Neural cell (in vitro differentiated cells): ENCODE data around the gene SAMMSON. TPM values are rescaled to one million over a fixed set of nuclear protein-coding genes. Genes with fewer than 3 reads are reported as not detected.

ENCODE experiments used
- H2AFZ ChIP-seq: fragments of 200-600, 300-800 bp; sonication (generic), shearing (Covaris generic); 2 replicates; pipeline ENCODE4 v1.6.0; 2014; ENCODE audit warnings: low read depth, mild to moderate bottlenecking, antibody characterized with exemption, low read length, moderate library complexity
- H3F3A ChIP-seq: fragments of 200-600 bp; shearing (Covaris generic); 2 replicates; pipeline ENCODE4 v1.6.1; 2016; ENCODE audit warnings: mild to moderate bottlenecking, moderate library complexity, mixed read lengths, antibody characterized with exemption, low read length; ENCODE audit not compliant: insufficient read depth, poor library complexity, severe bottlenecking
- H3K27ac ChIP-seq: fragments of 200-600, 300-800 bp; sonication (generic), shearing (Covaris generic); 2 replicates; pipeline ENCODE4 v1.5.1; 2014; ENCODE audit warnings: mild to moderate bottlenecking, low read length, moderate library complexity
- H3K27me3 ChIP-seq: fragments of 300-800, 200-600 bp; sonication (generic), shearing (Covaris generic); 2 replicates; pipeline ENCODE4 v1.6.0; 2014; ENCODE audit warnings: mild to moderate bottlenecking, low read depth, low read length, moderate library complexity; ENCODE audit not compliant: insufficient read depth
- H3K36me3 ChIP-seq: fragments of 300-800, 200-600 bp; sonication (generic), shearing (Covaris generic); 2 replicates; pipeline ENCODE4 v1.5.1; 2014; ENCODE audit warnings: mild to moderate bottlenecking, antibody characterized with exemption, low read length, moderate library complexity; ENCODE audit not compliant: insufficient read depth
- H3K4me2 ChIP-seq: fragments of 300-800, 200-600 bp; sonication (generic), shearing (Covaris generic); 2 replicates; pipeline ENCODE4 v1.6.0; 2014; ENCODE audit warnings: mild to moderate bottlenecking, low read length
- H3K4me3 ChIP-seq: fragments of 300-800, 200-600 bp; sonication (generic), shearing (Covaris generic); 2 replicates; pipeline ENCODE4 v1.5.1; 2014; ENCODE audit warnings: mild to moderate bottlenecking, low read length, moderate library complexity
- H3K79me2 ChIP-seq: fragments of 200-600 bp; shearing (Covaris generic); replicated peaks from 2 replicates; pipeline ENCODE4 v1.6.0; 2014; ENCODE audit warnings: mild to moderate bottlenecking, low read length, moderate library complexity; ENCODE audit not compliant: insufficient read depth
- H3K9ac ChIP-seq: fragments of 300-800, 200-600 bp; sonication (generic), shearing (Covaris generic); 2 replicates; pipeline ENCODE4 v1.6.1; 2016; ENCODE audit warnings: mild to moderate bottlenecking, low read length, mixed read lengths
- H3K9me2 ChIP-seq: fragments of 200-600 bp; shearing (Covaris generic); 2 replicates; pipeline ENCODE4 v1.6.1; 2016; ENCODE audit warnings: mild to moderate bottlenecking, low read length, mixed read lengths; ENCODE audit not compliant: insufficient read depth
- H3K9me3 ChIP-seq: fragments of 200-600, 300-800 bp; sonication (generic), shearing (Covaris generic); 2 replicates; pipeline ENCODE4 v1.6.1; 2016; ENCODE audit warnings: mild to moderate bottlenecking, mixed run types, low read length, moderate library complexity, mixed read lengths
- H4K20me1 ChIP-seq: fragments of 200-600 bp; shearing (Covaris generic); 2 replicates; pipeline ENCODE4 v1.6.1; 2016; ENCODE audit warnings: mild to moderate bottlenecking, mixed run types; ENCODE audit not compliant: insufficient read depth
- EP300 ChIP-seq: fragments of 450-650 bp; conservative IDR thresholded peaks from 2 replicates; pipeline ENCODE4 v1.6.1; 2014; ENCODE audit warnings: antibody characterized with exemption, mild to moderate bottlenecking, moderate library complexity; ENCODE audit not compliant: poor library complexity, severe bottlenecking
- EZH2 ChIP-seq: fragments of 200-600, 300-800 bp; shearing (Covaris generic), sonication (generic); IDR thresholded peaks from 2 replicates; pipeline ENCODE4 v1.6.1; 2014; ENCODE audit warnings: antibody characterized with exemption, low read length, borderline replicate concordance, mild to moderate bottlenecking; ENCODE audit not compliant: insufficient read depth, poor library complexity, severe bottlenecking
- MXI1 ChIP-seq: fragments of 450-650 bp; conservative IDR thresholded peaks from 2 replicates; pipeline ENCODE4 v1.6.1; 2014; ENCODE audit warnings: antibody characterized with exemption, mild to moderate bottlenecking; ENCODE audit not compliant: poor library complexity, severe bottlenecking
- POLR2AphosphoS5 ChIP-seq: IDR thresholded peaks from 2 replicates; pipeline ENCODE4 v1.6.1; 2012
- RAD21 ChIP-seq: fragments of 450-650 bp; conservative IDR thresholded peaks from 2 replicates; pipeline ENCODE4 v1.6.1; 2014; ENCODE audit warnings: antibody characterized with exemption, mild to moderate bottlenecking, moderate library complexity
- SMC3 ChIP-seq: fragments of 450-650 bp; conservative IDR thresholded peaks from 2 replicates; pipeline ENCODE4 v1.6.1; 2014; ENCODE audit warnings: antibody characterized with exemption, mild to moderate bottlenecking, moderate library complexity; ENCODE audit not compliant: poor library complexity
- TAF1 ChIP-seq: IDR thresholded peaks from 2 replicates; pipeline ENCODE4 v1.6.1; 2012; ENCODE audit warnings: low read depth
- polyA plus RNA-seq: library from polyadenylated mRNA; depleted of rRNA; stranded (reverse); fragments of >200 nt; gene quantifications from 2 replicates; pipeline ENCODE4 v1.2.3, GENCODE V29; 2014
- TF ChIP-seq, protein P1 (sequence below): fragments of 450-650 bp; IDR thresholded peaks from 2 replicates; pipeline ENCODE4 v1.5.1; 2014; ENCODE audit warnings: antibody characterized with exemption, mild to moderate bottlenecking, moderate library complexity; ENCODE audit not compliant: poor library complexity, severe bottlenecking
- TF ChIP-seq, protein P2 (sequence below): IDR thresholded peaks from 2 replicates; pipeline ENCODE4 v1.6.1; 2012; ENCODE audit warnings: borderline replicate concordance

The SAMMSON gene
- polyA plus RNA-seq, 1 donor from 2014 or later: not detected

DNA sequence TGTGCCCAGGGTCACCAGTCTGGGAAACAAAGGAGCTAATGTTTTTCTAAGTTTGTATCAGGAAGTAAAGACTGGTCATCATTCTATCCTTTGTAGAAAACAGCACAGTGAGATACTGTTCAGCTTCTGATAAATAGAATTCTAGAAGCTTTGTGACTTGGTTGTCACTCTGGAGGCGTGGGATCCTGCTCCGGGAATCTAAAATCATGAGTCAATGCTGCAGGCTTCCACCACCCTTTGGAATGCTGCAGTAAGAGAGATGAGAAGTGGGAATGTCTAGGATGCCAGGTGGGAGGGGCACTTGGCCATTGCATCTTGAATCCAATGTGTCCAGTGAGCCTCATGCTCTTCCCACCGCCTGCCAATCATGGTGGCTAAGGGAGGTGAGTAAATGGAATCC is 40.9 kb downstream of the SAMMSON start:
- no peaks in the 10 kb centered on the region for H3K9me3 ChIP-seq
- TF ChIP-seq EZH2 (no peak), TAF1 (no peak), EP300 (no peak), POLR2AphosphoS5 (no peak), MXI1 (no peak), RAD21 (no peak), SMC3 (no peak)
- TF ChIP-seq, protein P1, sequence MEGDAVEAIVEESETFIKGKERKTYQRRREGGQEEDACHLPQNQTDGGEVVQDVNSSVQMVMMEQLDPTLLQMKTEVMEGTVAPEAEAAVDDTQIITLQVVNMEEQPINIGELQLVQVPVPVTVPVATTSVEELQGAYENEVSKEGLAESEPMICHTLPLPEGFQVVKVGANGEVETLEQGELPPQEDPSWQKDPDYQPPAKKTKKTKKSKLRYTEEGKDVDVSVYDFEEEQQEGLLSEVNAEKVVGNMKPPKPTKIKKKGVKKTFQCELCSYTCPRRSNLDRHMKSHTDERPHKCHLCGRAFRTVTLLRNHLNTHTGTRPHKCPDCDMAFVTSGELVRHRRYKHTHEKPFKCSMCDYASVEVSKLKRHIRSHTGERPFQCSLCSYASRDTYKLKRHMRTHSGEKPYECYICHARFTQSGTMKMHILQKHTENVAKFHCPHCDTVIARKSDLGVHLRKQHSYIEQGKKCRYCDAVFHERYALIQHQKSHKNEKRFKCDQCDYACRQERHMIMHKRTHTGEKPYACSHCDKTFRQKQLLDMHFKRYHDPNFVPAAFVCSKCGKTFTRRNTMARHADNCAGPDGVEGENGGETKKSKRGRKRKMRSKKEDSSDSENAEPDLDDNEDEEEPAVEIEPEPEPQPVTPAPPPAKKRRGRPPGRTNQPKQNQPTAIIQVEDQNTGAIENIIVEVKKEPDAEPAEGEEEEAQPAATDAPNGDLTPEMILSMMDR: no peak
- TF ChIP-seq, protein P2, sequence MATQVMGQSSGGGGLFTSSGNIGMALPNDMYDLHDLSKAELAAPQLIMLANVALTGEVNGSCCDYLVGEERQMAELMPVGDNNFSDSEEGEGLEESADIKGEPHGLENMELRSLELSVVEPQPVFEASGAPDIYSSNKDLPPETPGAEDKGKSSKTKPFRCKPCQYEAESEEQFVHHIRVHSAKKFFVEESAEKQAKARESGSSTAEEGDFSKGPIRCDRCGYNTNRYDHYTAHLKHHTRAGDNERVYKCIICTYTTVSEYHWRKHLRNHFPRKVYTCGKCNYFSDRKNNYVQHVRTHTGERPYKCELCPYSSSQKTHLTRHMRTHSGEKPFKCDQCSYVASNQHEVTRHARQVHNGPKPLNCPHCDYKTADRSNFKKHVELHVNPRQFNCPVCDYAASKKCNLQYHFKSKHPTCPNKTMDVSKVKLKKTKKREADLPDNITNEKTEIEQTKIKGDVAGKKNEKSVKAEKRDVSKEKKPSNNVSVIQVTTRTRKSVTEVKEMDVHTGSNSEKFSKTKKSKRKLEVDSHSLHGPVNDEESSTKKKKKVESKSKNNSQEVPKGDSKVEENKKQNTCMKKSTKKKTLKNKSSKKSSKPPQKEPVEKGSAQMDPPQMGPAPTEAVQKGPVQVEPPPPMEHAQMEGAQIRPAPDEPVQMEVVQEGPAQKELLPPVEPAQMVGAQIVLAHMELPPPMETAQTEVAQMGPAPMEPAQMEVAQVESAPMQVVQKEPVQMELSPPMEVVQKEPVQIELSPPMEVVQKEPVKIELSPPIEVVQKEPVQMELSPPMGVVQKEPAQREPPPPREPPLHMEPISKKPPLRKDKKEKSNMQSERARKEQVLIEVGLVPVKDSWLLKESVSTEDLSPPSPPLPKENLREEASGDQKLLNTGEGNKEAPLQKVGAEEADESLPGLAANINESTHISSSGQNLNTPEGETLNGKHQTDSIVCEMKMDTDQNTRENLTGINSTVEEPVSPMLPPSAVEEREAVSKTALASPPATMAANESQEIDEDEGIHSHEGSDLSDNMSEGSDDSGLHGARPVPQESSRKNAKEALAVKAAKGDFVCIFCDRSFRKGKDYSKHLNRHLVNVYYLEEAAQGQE: no peak
- no peak overlapping the region for H3K4me3 ChIP-seq
- H3K79me2 ChIP-seq: no peaks in the 10 kb centered on the region
- H3K27me3 ChIP-seq: no peaks in the 10 kb centered on the region
- no peak overlapping the region for H3K27ac ChIP-seq
- H3F3A ChIP-seq: peaks cover 5% of the 10 kb centered on the region
- H3K9ac ChIP-seq: no peak overlapping the region
- no peak overlapping the region for H2AFZ ChIP-seq
- H4K20me1 ChIP-seq: no peaks in the 10 kb centered on the region
- H3K4me2 ChIP-seq: no peak overlapping the region
- no peaks in the 10 kb centered on the region for H3K36me3 ChIP-seq
- H3K9me2 ChIP-seq: no peaks in the 10 kb centered on the region

DNA sequence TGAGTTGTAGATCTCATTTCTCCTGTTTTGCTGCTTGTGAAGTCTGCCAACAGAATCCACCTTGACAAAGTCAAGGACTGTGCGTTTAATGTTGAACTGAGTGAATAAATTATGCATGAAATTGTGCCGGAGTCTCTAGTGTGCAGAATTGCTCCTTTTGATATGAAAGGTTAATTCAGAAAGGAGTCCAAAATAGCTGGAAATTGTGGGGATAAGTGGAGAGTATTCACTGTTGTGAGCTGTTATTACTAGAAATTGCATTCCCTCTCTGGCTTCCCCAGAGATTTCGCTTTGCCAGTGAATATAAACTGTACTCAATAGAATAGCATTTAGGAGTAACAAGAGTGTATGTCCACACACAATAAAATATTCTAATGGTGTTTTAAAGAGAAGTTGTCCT is 43.1 kb downstream of the SAMMSON start:
- Histone ChIP-seq H3K36me3 (no peaks in the 10 kb centered on the region), H4K20me1 (no peaks in the 10 kb centered on the region), H3K9me2 (no peaks in the 10 kb centered on the region), H3K79me2 (no peaks in the 10 kb centered on the region), H3K27me3 (no peaks in the 10 kb centered on the region), H3K27ac (peak overlapping the region; percentile 60), H3K4me3 (peak overlapping the region; percentile 27), H2AFZ (no peak overlapping the region), H3K9ac (no peak overlapping the region), H3K4me2 (peak overlapping the region; percentile 32), H3K9me3 (no peaks in the 10 kb centered on the region), H3F3A (peaks cover 5% of the 10 kb centered on the region)
- TF ChIP-seq SMC3: no peak
- peak; percentile 92 for TF ChIP-seq POLR2AphosphoS5
- TF ChIP-seq EZH2: no peak
- TF ChIP-seq, protein P2: peak; percentile 89
- peak; percentile 82 for TF ChIP-seq EP300
